Measurements from ENCODE around the gene TMEM248.
"Not testable (repeated sequence)": the region's sequence is repeated elsewhere in the genome, so short reads cannot be mapped to it uniquely, and the experiment has no call there.

The TMEM248 gene

DNA sequence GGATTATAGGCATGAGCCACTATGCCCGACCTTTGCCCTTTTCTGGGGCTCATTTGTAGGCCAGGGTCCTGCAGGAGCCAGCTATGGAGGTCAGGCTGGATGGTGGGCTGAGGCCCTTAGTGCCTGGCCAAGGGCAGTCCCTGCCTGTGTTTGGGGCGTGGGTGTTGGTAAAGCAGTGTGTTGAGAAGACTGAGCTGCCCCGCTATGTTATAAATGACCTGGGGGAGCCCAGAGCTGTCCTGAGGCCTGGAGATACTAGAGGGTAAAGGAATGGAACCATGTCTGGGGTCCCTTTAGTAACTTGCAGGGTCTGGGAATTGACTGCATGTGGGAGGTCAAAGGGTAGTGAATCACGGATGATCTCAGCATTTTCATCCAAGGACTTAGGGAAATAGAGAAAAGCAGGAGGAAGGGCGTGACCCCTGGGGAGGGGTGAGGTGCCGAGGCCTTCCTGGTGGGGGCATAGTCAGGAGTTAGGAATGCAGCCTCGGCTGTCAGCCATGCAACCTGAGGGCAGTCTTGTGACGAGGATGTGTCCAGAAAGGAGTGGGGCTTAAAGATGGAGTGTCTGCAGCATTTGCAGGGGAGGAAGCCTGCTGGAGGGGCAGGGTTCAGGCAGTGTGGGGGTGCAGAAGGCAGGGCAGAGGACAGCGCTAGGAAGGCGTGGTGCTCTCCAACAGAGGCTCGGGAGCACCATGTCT, 31.5 kb downstream of the TMEM248 start:
- no peak for DNase-seq

DNA sequence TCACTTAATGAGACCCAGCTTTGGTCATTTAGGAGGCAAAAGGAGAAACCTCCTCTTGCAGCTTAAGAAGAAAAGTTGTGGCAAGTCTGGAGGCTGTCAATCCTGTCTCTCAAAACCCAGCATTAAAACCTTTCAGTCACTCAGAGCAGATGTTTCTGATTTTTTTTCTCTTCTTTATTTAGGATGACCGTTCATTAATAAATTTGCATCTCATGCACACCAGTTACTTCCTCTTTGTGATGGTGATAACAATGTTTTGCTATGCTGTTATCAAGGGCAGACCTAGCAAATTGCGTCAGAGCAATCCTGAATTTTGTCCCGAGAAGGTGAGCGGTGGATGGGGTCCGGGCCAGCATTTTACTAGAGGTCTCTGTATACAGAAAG, 32.0 kb downstream of the TMEM248 start:
- DNase-seq: no peak

DNA sequence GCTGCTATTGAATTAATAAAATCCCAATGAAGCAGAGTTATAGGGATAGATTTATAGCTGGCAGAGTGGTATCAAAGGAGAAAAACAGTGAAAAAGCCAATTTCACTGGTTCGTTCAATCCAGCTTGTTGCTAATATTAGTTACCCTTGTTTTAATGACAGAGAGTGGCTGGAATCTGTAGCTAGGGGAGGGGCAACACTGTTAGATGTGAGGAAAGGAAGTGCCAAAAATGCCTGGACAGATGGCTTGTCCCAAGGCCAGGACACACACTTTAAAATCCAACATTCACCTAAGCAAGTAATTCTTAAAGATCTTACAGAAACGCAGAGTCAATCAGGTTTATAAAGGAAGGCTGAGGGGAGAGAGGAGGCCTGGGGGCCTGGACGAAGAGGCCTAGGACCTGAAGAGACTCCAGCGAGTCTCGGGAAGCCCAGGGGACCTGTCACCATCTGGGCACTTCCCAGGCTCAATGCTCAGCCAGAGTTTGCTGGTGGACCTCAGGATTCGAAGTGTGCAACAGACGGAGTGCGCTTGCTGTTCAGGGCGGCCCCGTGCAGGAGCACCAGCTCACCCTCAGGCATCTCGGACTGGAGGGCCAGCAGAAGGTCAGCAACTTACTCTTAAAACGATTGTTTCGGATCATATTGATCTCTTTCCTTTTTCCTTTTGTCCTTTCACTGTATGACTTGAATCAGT, 36.7 kb downstream of the TMEM248 start:
- no peak for DNase-seq

DNA sequence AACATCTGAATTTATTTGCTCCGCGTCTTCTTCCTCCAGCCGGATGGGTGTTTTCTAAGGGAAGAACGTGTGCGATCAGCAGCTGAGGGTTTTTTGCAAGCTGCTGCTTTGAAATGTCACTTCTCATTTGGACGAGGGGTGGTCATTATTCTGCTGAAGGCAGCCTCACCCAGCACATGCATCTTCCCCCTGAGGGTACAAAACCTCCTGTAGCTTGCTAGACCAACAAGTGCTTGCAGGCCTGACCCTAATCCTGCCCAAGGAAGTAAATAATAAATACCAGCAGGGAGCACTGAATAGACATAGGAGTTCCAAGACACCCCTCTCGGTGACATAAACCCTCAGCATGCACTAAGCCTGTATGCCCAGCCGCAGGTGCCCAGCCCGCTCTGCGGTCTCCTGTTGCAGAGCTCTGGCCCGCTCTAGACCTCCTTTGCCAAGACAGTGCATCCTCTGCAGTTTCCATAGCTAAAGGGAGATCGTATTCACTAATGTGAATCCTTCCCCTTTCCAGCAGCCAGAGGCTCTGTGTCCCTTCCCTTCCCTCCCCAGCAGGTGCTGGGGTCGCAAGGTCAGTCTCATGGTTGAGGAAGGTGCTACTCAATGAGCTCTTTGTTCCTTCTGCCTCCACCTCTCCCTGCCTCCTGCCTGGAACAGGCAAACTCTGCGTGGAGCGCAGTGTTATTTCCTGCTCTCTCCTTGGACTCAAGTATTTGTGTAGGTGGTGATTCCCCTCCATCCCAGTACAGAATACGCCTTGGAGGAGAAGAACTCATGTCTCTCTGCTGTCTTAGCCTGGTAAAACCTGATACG, 37.7 kb downstream of the TMEM248 start:
- DNase-seq: no peak

DNA sequence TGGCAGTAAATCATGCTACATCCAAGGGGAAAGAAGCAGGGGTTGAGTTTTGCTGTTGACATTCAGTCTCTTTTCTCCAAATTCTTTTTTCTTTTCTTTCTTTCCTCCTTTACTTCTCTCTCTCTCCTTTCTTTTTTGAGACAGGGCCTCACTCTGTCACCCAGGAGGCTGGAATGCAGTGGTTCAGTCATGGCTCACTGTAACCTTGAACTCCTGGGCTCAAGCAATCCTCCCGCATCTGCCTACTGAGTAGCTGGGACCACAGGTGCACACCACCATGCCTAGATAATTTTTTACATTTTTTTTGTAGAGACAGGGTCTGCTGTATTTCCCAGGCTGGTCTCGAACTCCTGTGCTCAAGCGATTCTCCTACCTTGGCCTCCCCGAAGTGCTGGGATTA, 39.2 kb downstream of the TMEM248 start:
- no peak for DNase-seq

DNA sequence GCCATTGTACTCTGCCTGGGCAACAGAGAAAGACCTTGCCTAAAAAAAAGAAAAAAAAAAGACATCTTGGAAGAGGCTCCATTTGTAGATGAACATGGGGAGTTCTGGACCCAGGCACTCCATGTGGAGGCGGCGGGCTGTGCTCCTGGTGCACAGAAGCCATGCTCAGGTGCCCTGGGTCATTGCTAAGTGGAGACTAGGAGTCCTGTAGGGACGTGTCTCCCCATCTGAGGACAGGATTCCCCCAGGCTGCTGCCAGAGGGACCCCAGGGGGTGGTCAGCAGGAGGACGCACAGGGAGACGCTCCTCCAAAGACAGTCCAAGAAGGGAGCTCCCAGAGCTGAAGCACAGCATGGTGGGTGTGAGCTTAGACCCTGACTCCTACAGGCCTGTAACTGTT, 40.1 kb downstream of the TMEM248 start:
- no peak for DNase-seq

DNA sequence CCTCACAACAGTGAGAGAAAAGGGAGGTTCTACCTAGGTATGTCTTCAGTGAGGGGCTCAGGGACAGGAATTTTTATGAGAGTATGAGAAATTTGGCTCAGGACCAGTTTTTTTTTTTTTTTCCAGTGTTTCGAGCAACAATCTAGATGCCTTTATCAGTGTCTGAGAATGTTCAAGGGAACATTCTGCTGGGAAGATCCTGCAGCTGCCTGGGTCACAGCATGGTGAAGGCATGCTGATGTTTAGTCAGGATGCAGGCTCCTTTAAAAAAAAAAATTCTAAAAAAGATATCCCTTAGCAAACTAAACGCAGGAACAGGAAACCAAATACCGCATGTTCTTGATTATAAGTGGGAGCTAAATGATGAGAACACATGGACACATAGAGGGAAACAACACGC, 43.4 kb downstream of the TMEM248 start:
- no peak for DNase-seq

DNA sequence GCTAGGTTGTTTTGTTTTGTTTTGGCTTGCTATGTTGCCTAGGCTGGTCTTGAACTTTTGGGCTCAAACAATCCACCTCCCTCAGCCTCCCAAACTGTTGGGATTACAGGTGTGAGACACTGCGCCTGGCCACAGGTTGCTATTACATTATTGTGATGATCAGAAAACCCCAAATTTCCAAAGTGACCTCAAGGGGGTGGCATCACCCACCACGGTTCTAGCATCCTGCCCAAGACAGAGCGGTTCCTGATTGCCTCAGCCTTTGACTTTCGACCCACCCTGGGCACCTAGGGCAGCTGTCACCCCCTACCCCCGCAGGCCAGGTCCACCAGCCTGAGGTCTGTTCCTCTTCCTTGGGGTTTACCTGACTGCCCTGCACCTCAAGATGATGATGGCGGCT, 46.0 kb downstream of the TMEM248 start:
- DNase-seq: no peak

DNA sequence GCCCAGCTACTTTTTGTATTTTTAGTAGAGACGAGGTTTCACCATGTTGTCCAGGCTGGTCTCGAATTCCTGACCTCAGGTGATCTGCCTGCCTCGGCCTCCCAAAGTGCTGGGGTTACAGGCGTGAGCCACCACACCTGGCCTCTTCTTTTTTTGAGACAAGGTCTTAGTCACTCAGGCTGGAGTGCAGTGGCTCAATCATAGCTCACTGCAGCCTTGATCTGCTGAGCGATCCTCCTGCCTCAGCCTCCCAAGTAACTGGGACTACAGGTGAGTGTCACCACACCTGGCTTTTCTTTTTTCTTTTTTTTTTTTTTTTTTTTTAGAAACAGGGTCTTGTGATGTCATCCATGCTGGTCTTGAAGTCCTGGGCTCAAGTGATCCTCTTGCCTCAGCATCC, 48.0 kb downstream of the TMEM248 start:
- not testable (repeated sequence) for DNase-seq

DNA sequence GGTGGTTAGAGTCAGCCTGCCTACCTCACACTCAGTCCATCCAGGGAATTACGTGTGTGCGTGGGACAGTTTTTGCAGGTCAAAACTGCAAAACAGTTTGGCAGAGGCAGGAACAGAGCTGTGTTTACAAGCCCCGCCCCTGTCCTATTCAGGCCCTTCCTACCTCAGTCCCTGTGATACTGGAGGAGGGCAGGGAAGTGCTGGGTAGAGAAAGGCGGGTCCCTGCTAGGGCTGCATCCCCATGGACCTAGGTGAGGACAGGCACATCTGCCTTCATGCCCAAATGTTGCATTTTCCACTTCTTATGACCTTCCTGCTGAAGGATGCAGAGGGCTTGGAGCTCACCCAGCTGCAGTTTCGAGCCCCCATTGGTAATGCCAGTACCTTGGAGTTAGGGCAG, 49.3 kb downstream of the TMEM248 start:
- DNase-seq: no peak

DNA sequence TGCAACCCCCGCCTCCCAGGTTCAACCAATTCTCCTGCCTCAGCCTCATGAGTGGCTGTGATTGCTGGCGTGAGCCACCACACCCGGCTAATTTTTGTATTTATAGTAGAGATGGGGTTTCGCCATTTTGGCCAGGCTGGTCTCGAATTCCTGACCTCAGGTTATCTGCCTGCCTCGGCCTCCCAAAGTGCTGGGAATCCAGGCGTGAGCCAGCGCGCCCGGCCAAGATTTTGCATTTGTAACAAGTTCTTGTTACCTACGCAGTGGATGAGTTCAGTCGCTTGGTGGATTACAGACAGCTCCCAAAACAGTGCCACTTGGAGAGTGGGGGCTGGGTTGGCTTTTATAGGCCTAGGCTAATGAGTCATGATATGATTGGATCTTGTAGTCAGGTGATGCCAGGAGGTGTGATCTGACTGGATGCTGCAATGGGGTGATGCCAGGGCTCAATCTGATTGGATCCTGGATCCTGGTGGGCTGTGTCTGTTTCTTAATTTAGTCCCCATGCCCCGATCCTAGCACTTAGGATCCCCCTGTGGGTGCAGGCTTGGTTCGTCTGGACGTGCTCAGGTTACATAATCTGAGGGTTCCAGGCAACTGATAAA, 54.1 kb downstream of the TMEM248 start:
- no peak for DNase-seq

DNA sequence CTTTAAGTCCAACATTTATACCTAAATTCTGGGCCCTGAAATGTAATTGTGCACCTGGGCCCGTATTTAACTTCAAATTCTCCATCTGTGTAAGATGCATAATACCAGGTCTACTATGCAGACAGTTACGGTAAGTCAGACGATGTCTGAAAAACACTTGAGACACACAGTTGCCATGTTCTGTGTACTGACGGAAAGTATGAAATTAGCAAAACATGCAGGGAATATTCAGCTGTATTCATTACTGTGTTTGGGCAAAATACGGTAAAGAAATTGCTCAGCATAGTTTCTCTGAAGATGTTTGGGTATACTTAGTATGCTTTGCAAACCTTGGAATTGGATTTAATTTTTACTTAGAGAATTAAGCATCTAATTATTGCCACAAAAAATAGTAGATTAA, 57.3 kb downstream of the TMEM248 start:
- DNase-seq: not testable (repeated sequence)

DNA sequence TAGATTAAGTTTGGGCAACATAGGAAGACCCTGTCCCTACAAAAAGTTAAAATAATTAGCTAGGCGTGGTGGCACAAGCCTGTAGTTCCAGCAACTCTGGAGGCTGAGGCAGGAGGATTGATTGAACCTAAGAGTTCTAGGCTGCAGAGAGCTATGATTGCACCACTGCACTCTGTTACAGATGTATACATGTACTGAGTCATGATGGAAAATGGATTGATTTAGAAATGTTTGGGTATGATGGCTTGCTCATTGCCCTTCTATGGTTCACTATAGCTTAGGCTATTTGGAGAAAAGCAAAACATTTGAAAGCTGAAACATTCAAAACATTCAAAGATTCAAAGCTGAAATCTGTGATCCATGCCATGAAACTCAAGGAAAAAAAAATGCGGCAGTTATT, 58.0 kb downstream of the TMEM248 start:
- not testable (repeated sequence) for DNase-seq

DNA sequence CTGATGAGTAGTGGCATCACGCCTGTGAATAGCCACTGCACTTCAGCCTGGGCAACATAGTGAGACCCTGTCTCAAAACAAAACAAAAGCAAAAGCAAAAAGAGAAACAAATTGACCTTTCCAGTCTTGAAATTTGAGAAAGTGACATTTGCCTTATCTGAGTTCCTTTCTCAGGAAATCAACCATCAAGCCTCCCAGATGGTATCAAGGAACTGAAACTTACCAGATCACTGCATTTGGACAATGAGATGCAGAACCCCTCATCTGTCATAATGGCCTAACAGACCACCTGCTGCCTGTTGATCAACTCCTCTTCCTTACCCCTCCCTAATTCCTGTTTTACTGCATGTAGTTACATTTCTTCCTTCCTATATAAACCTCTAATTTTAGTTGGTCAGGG, 59.3 kb downstream of the TMEM248 start:
- not testable (repeated sequence) for DNase-seq

DNA sequence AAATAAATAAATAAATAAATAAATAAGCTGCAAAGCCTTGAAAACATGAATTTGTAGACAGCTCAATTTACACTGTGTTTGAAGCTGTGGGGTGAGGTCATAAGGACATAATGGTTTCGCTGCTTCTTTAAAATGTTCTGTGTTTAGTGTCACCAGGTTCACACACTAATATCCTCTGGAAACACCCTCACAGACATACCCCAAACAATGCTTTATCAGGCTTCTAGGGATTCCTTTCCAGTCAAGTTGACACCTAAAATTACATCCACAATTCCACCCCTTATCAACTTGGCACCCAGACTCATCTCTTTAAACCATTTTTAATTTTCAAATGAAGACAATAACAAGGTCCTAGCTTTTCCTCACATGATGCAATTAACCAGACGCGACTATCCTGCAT, 68.5 kb downstream of the TMEM248 start:
- DNase-seq: not testable (repeated sequence)

DNA sequence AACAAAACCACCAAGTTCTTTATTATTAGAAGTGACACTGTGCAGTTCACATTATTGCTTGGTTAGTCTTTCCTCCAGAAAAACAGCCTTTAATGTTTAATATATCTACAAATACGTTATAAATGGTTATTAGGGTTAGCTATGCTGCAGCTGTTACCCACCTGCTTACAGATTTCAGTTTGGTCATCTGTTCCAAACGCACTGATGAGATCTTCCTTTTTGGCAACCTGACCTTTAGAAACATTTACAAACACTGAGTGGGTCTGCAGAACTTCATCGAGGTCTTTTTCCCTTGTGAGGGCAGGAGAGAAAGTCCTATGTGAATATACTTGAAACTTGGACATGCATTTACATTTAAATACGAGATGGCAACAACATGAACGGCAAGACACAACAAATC, 73.0 kb downstream of the TMEM248 start:
- DNase-seq: not testable (repeated sequence)

DNA sequence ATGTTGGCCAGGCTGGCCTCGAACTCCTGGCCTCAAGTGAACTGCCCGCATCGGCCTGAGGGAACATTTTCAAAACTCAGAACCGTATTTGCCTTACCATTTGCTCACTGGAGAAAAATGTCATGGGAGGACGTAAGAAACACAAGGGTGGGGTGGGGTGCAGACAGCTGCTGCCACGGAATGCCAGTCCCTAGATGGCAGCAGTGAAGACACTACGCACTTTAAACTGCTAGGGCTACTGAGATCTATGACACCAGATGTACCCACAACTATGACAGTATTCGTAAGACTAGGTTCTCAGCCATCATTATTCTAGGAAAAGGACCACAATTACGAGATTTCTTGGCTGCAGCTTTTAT, 73.6 kb downstream of the TMEM248 start:
- not testable (repeated sequence) for DNase-seq

DNA sequence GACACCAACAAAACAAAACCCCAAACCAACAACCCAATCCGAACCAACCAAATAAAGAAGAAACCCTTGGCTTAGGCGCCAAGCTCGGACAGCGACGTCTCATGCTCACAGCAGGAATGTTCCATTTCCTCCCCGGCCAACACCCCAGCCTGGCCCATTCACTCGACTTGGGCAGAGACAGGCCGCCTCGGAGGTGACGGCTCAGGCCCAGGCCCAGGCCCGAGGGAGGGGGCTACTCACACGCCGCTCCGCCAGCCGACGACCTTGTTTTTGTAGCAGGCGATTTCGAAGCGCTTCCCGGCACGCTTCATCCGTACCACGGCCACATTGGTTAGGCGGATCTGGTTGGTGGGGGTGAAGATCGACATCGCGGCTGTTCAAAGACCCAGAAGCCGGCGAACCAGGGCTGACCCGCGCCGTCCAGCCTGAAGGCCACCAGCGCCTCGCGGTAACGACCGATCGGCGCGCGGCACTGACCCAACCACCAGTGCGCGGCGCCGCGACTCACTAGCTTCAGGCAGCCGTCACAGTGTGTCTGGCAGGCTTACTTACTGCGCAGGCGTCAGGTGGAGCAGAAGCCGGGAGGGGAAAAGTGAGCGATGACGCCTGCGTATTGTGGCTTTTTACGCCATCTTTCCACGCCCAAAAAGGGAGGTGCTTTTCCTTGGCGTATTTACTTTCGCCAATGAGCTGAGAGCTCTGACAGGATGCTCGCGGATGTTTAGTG, 74.2 kb downstream of the TMEM248 start, which contains the start of gene SBDS:
SBDS (minus strand) TSS at position 537 of the 727 bp plus-strand sequence; CDS start at position 368, 169 bp downstream.
- peak; percentile 94 to 98 for DNase-seq

DNA sequence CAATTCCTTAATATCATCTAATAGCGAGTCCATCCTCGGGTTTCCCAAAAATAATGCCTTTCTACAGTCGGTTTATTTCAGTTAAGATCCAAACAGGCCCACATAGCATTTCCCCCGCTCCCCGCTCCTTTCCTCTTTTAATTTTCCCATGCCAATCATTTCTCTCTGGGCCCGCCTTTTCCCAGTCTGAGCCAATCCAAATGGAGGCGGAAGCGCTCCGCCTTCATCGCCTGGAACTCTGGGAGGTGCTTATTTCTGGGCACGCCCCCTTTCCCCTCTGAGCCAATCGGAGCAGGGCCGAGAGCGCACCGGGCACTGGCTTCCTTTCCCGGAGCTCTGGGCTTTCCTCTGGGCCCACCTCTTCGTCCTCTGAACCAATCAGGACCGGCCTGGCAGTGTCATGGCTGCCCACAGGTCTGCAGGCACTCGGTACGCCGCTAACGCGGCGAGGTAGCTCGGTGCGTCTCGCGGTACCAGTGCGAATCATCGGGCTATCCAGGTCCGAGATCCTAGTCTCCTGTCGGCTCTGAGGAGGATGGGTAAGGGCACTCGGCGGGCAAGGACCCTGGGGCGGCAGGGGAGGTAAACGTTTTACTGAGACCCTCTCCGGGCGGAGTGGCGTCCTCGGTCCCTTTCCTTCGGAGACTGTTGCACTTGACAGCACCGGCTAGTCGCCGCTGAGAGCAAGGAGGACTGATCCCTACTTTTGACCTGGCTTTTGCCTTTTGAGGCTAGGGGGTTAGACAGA, 75.6 kb downstream of the TMEM248 start, which contains the start of gene TYW1:
TYW1 (plus strand) TSS at position 390 of the 748 bp plus-strand sequence; CDS start at position 536, 146 bp downstream.
- peak; percentile 98 to 99 for DNase-seq

DNA sequence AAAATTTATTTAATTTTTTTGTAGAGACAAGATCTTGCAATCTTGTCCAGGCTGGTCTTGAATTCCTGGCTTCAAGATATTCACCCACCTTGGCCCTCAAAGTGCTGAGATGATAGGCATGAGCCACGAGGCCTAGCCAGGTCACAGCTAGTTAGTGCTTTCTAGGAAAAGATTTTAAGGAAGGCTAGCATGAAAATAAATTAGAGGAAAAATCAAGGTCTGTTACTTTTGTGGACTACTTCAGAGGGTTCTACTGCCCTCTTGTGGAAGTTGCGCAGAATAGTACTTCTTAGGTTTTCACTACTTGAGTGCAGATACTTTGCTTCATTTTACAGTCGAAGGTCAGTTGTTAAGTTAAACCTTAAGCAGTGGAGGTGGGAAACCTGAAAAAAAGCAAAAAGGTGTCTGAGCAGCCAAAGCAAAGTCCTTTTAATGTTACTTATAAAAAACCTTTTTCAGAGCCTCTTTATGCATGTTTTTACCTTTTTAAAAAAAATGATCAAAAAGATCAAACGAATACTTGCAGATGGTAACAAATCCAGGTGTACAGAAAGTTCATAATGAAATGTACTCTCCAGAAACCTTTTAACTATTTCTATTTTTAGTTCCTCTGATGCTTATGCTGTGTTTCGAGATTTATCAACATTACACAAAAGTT, 79.7 kb downstream of the TMEM248 start:
- DNase-seq: not testable (repeated sequence)

DNA sequence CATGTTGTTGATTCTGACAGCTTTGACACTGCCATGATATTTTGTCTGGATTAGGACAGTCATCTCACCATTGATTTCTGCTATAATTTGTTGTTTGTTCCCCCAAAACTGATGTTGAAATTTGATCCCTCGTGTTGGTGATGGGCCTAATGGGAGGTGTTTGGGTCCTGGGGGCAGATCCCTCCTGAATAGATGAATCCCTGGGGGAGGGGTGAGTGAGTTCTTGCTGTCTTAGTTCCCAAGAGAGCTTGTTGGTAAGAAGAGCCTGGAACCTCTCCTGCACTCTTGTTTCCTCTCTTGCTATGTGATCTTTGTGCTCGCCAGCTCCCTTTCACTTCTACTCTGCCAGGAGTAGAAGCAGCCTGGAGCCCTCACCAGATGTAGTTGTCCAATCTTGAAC, 83.1 kb downstream of the TMEM248 start:
- DNase-seq: not testable (repeated sequence)

Measured in NCI-H187 (cell line).